HG03196 (cell line): ENCODE measurements around the gene PRKAR2B.
"Not testable (repeated sequence)": the region's sequence is repeated elsewhere in the genome, so short reads cannot be mapped to it uniquely, and the experiment has no call there.

Experiments
- ATAC-seq: cut with Tn5 transposase; IDR thresholded peaks from one replicate; pipeline ENCODE4 v1.9.1; 2021; ENCODE audit not compliant: unreplicated experiment

The PRKAR2B gene

GRCh38 chr7:107026166-107026565 lies 18.3 kb upstream of the PRKAR2B start:
- ATAC-seq, result no peak

- ATAC-seq, result no peak
Measured at GRCh38 chr7:107027208-107027607, 17.3 kb upstream of the PRKAR2B start.

GRCh38 chr7:107029061-107029763 lies 15.3 kb upstream of the PRKAR2B start:
- no peak for ATAC-seq

GRCh38 chr7:107029764-107030286 lies 14.7 kb upstream of the PRKAR2B start:
- no peak for ATAC-seq

- ATAC-seq, result no peak
Measured at GRCh38 chr7:107032050-107032449, 12.5 kb upstream of the PRKAR2B start.

GRCh38 chr7:107032720-107033438 lies 11.6 kb upstream of the PRKAR2B start:
- no peak for ATAC-seq

GRCh38 chr7:107034553-107034952 lies 10.0 kb upstream of the PRKAR2B start:
- ATAC-seq, result no peak

GRCh38 chr7:107035446-107035845 lies 9.1 kb upstream of the PRKAR2B start:
- no peak for ATAC-seq

- no peak for ATAC-seq
Measured at GRCh38 chr7:107036535-107036934, 8.0 kb upstream of the PRKAR2B start.

- no peak for ATAC-seq
Measured at GRCh38 chr7:107037717-107038603, 6.5 kb upstream of the PRKAR2B start.

GRCh38 chr7:107039199-107039900 lies 5.2 kb upstream of the PRKAR2B start:
- no peak for ATAC-seq

- no peak for ATAC-seq
Measured at GRCh38 chr7:107041097-107041496, 3.4 kb upstream of the PRKAR2B start.

- not testable (repeated sequence) for ATAC-seq
Measured at GRCh38 chr7:107041764-107042163, 2.7 kb upstream of the PRKAR2B start.

- ATAC-seq, result not testable (repeated sequence)
Measured at GRCh38 chr7:107042326-107042910, 2.1 kb upstream of the PRKAR2B start.

- ATAC-seq, result no peak
Measured at GRCh38 chr7:107043491-107043890, 1.0 kb upstream of the PRKAR2B start.

- no peak for ATAC-seq
Measured at GRCh38 chr7:107043921-107044346, 571 bp upstream of the PRKAR2B start.

- ATAC-seq, result no peak
Measured at GRCh38 chr7:107045195-107045960, 873 bp downstream of the PRKAR2B start.

GRCh38 chr7:107045980-107046379 lies 1.5 kb downstream of the PRKAR2B start:
- no peak for ATAC-seq

GRCh38 chr7:107046491-107047259 lies 2.2 kb downstream of the PRKAR2B start:
- no peak for ATAC-seq
